ENCODE data around the gene RASGRF2.
A peak's percentile ranks its signal among the peaks of the same experiment; 100 is the strongest.

Gene RASGRF2

GRCh38 chr5:81213070-81213469 lies 252.9 kb downstream of the RASGRF2 start:
- no peak for DNase-seq

- DNase-seq: no peak
Observed at GRCh38 chr5:81214848-81215247, 254.7 kb downstream of the RASGRF2 start.

GRCh38 chr5:81216152-81216551 lies 256.0 kb downstream of the RASGRF2 start:
- DNase-seq: no peak

DNA sequence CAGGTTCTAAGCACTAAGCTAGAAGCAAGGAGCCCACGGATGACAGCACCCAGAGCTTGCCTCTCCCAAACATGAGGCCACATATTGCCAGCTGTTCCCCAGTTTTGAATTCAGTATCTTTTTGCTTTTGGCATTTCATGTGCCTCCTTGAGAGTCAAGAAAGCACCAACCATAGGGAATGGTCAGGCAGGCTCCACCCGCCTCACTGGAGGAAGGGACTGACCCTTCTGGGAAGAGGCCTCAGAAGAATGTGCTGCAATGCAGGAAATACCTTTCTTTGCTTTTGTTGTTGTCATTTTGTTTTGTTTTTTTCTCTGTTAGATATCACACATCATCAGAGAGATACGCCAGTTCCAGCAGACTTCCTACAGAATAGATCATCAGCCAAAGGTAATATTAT lies 259.2 kb downstream of the RASGRF2 start:
- DNase-seq: no peak

GRCh38 chr5:81222285-81222684 lies 262.1 kb downstream of the RASGRF2 start:
- no peak for DNase-seq

- DNase-seq: no peak
Observed at GRCh38 chr5:81225463-81225862, 265.3 kb downstream of the RASGRF2 start.

GRCh38 chr5:81226286-81226685 lies 266.1 kb downstream of the RASGRF2 start:
- DNase-seq: no peak

DNA sequence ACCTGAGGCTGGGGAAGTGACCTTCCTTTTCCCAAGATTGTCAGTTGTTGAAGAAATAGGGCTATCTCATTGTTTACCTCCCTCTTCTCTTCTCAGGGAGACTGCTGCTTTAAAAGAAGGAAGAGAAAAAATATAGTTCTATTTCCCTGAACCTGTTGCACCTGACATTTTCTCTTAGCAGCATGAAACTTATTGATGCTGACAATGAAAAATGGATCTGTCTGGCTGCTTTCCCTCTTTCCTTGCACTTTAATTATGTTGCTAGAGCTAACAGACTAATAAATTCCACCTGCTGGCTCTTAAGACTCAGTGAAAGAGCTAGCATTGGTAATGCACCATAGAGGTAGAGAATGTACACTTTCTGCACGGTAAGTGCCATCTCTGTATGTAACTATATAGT lies 266.8 kb downstream of the RASGRF2 start:
- no peak for DNase-seq

DNA sequence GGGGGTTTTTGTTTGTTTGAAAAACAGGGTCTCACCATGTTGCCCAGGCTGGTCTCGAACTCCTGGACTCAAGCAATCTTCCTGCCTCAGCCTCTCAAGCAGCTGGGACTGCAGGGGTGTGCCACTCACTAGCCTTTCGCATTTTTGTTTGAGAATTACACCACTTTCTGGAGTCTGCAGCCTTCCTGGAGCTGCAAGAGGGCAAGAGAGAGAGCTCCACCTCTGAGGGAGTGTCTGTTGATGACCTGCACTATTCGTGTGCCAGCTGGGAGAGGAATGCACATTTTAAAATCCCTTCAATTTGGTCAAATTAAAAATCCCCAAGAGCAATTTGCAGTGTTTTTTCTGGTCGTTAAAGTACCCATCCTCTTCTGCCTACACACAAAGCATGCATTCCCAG lies 267.9 kb downstream of the RASGRF2 start:
- DNase-seq: no peak

DNA sequence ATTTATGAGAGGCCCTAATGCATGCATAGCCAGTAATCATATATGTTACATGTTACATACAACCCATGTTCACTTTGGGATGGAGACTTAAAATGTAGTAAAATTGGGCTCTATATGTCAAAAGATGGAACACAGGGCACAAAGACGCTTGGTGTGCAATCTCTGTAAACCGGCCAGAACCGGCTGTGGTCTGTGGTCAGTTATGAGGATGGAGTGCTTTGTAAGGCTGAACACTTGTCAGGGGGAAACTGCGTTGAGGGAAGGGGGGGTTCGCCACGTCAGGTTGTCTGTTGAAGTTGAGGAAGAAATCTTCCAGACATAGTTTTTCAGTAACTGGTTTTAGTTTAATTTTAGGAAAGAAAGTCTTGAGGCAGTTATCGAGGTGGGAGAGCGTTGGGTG lies 270.3 kb downstream of the RASGRF2 start:
- DNase-seq: no peak

DNA sequence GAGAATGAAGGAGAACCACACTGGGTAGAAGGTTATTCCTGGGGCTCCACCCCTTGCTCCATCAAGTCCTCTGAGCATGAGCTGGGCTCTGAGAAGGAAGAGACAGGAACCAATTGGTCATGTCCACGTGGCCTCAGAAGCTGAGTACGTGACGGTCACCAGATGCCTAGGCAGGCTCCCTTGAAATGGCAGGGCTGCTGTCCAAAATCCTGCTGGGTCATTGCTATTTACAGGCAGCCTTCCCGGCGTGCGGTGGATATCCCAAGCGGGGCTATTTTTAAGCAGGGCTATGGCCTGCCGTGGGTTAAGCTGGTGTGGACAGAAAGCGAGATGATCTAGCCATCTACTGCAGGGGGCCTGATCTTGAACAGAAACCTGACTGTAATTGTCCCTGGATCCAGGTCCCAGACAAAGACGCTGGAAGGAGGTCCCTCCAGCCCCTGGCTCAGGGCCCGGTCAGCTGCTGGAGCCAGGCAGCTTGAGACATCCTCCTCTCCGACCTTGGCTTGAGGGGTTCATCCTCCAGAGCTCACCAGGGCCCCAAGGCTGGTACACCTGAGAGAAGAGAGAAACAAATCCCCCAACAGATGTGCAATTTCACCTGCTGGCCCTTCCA lies 272.4 kb downstream of the RASGRF2 start:
- no peak for DNase-seq

- DNase-seq: peak in 1 of 2 donors; percentile 7
Observed at GRCh38 chr5:81233080-81233634, 273.0 kb downstream of the RASGRF2 start, which contains the start of gene CKMT2. Gene CKMT2 (plus strand): TSS chr5:81233322. CDS start chr5:81251133, 17,811 bp downstream.

GRCh38 chr5:81234299-81234698 lies 274.1 kb downstream of the RASGRF2 start:
- DNase-seq: no peak

DNA sequence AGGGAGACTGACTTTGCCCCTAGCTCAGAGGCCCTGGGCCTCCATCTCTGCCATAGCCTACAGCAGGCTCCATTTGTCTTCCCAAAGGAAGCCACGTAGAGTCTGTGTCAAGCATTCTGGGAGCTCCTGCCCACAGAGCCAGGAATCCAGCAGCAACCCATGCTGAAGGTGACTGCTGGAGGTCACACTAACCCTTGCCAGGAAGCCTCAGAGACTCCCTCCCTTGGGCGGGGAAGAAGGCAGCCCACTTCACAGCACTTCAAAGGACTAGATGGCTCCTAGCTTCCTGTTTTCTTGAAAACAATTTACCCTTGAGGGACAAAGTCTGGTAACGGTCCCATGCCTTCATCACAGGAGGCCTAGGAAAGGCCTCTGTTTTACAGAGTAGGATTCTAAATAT lies 274.6 kb downstream of the RASGRF2 start:
- no peak for DNase-seq

GRCh38 chr5:81235287-81236072 lies 275.3 kb downstream of the RASGRF2 start:
- no peak for DNase-seq

GRCh38 chr5:81238460-81238859 lies 278.3 kb downstream of the RASGRF2 start:
- no peak for DNase-seq

DNA sequence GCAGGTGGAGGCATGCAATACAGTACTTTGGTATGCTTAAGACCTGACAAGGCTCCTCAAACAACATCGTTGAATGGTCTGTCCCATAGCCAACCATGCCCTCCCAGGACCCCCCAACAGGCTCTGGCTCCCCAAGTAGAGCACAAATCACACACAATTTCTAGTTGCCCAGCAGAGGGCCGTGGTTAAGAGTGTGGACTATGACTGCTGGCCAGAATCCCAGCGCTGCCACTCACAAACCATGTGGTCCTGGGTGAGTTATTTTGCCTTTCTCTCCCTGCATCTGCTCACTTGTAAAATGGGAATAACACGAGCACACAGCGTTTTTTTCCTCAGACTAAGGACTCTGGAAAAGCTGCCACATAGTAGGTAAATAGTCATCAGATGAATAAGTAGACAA lies 279.4 kb downstream of the RASGRF2 start:
- no peak for DNase-seq

DNA sequence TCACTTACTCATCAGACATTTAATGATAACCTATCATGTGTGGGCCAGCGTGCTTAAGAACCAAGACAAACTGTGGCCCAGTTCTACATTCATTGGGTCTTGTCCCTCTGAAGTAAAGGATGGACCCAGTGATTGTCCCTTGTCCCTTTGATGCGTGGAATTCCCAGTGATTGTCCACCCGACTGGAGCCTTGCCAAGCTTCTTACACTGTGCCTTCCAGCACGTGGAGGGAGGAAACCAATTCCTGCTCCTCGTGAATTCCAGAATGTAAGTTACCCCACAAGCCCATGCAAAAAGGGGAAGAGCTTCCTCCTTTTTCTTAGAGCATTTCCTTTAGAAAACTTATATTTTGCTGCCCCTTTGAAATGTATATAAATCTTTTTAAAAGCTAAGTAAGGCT lies 280.8 kb downstream of the RASGRF2 start:
- no peak for DNase-seq

DNA sequence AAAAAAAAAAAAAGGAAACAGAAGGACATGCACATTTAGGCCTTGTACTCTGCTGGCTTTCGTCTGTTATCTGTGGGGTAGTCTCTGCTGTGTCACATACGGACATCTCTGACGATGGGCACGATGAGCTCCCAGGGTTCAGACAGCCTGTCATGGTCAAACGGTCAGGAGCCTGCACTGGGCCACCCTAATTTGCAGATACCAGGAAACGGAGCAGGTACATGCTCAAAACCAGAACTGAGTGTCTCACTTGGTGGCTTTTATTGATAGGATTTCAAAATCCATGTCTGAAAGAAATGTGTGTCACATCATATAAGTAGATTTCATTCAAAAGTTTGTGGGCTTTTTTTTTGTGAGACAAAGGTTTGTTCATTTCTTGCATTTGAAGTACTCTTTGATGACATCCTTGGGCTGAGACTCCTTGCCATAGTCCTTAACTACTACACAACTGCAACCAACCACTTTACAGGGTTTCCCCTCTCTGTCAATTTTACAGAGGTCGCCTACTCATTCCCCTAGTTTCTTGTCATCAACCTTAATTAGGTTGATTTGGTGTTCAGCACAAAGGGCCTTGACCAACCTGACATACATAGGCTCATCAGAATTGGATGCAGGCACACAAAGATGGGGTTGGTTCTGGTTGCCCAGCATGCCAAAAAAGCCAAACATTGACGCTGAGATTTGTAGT lies 281.9 kb downstream of the RASGRF2 start:
- DNase-seq: no peak

- DNase-seq: no peak
Observed at GRCh38 chr5:81242906-81243436, 282.8 kb downstream of the RASGRF2 start.

- DNase-seq: no peak
Observed at GRCh38 chr5:81244451-81244850, 284.3 kb downstream of the RASGRF2 start.

DNA sequence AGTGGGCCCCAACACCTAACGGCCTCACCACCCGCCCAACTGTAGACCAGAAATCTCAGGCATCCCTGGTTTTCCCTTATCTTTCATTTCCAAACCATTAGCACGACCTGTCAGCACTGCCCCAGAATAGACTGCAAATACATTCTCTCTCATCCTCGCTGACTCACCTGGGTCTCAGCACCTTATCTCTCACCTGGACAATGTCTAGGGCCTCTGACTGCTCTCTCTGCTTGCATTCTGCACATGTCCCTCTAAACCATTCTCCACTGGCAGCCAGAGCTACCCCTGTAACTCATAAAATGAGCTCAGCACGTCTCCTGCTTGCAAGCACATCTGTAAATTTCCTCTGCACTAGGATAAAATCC lies 285.7 kb downstream of the RASGRF2 start:
- no peak for DNase-seq

DNA sequence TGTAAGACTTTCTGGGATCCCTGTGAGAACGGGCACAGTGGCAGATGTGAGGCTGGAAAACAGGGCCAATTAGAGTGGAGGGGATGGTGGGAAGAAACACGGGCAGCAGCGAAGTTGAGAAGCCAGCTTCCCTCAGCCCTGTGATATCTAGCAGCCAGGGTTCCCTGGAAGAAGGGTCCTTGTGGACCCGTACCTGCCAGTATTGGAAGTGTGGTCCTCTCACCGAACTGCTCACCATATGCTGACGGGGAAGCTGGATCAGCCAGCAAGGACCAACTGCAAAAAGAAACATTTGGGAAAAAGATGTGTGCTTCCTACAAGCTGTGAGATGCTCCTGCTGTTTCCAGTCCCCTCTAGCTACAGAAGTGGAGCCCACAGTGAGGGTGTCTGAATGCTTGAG lies 286.5 kb downstream of the RASGRF2 start:
- no peak for DNase-seq
